Measurements from ENCODE around the gene KRT26.

GRCh38 chr17:40818733-40819527, 46.9 kb upstream of the KRT26 start:
- no peak for TF ChIP-seq CTCF (IDR thresholded peaks at IDR 0.05)
- no peak for TF ChIP-seq POLR2A (IDR thresholded peaks at IDR 0.05)
- TF ChIP-seq POLR2AphosphoS5 (IDR thresholded peaks at IDR 0.05): peak in 2 of 3 donors; percentile 50 to 55
- TF ChIP-seq EP300 (IDR thresholded peaks at IDR 0.05): no peak

All from stomach (tissue), 4 donors.